Sigmoid colon (tissue), 7 donors: ENCODE data around the gene PRKN. TPM values are rescaled to one million over a fixed set of nuclear protein-coding genes. Genes with fewer than 3 reads are reported as not detected.

Source experiments
- DNase-seq: peaks from one replicate; pipeline ENCODE4 v3.0.0-alpha.2; 2019
- H3K27ac ChIP-seq, 4 donors: fragments of 200-600 bp; sonication (generic); one replicate each; pipeline ENCODE4 v1.5.1; 2016 to 2019; ENCODE audit warnings: mild to moderate bottlenecking in 1 of 4
- H3K27me3 ChIP-seq, 3 donors: fragments of 200-600 bp; sonication (generic); one replicate each; pipeline ENCODE4 v1.5.1; 2019; ENCODE audit warnings: mild to moderate bottlenecking in 1 of 3
- H3K36me3 ChIP-seq, 4 donors: fragments of 200-600 bp; sonication (generic); one replicate each; pipeline ENCODE4 v1.5.1; 2016 to 2019
- H3K4me1 ChIP-seq, 4 donors: fragments of 200-600 bp; sonication (generic); one replicate each; pipeline ENCODE4 v1.5.1; 2017 to 2019
- H3K4me3 ChIP-seq, 4 donors: fragments of 200-600 bp; sonication (generic); one replicate each; pipeline ENCODE4 v1.5.1; 2017 to 2019; ENCODE audit warnings: mild to moderate bottlenecking in 2 of 4, moderate library complexity in 1 of 4
- H3K9me3 ChIP-seq, 4 donors: fragments of 200-600 bp in 3 of 4; sonication (generic) in 3 of 4; one replicate each; pipeline versions ENCODE4 v1.5.1 to v1.6.1; 2013 to 2019
- EP300 ChIP-seq, 4 donors: sonication (generic); formaldehyde crosslinking; IDR thresholded peaks; one replicate each; pipeline ENCODE4 v1.6.1; 2017; ENCODE audit warnings: antibody characterized with exemption in 4 of 4
- POLR2A ChIP-seq, 2 donors: fragments of 450-650 bp; IDR thresholded peaks; one replicate each; pipeline ENCODE4 v1.6.1; 2016; ENCODE audit warnings: antibody characterized with exemption in 2 of 2, mild to moderate bottlenecking in 2 of 2, moderate library complexity in 2 of 2
- POLR2AphosphoS5 ChIP-seq, 4 donors: sonication (generic); formaldehyde crosslinking; IDR thresholded peaks; one replicate each; pipeline ENCODE4 v1.6.1; 2017; ENCODE audit warnings: antibody characterized with exemption in 4 of 4
- WGBS, 2 donors: extraction: QIAGEN DNeasy Blood & Tissue Kit; methylation state at CpG; one replicate each; pipeline ENCODE4 v1.1.7; 2013; 5-methylcytosine and 5-hydroxymethylcytosine counted together
- intact Hi-C: fragments of 100-400 bp; cut with DNase I; formaldehyde crosslinking; loops from one replicate; pipeline ENCODE4 v1.15.1; 2023
- polyA plus RNA-seq, 3 donors: library from polyadenylated mRNA; stranded (reverse); fragments of 200-250 nt; gene quantifications; one replicate each; pipeline ENCODE4 v1.2.3, GENCODE V29; 2013
- total RNA-seq, 4 donors: library from RNA; depleted of rRNA; stranded (reverse); fragments of >200 nt; gene quantifications; one replicate each; pipeline ENCODE4 v1.1.0, GENCODE V29; 2016
- TF ChIP-seq, protein P1 (sequence below), 4 experiments: fragments of 450-650 bp in 3 of 4; fragments of 200-600 bp in 1 of 4; IDR thresholded peaks; one replicate each; pipeline ENCODE4 v1.5.1; 2016 to 2019; ENCODE audit warnings: antibody characterized with exemption in 4 of 4, mild to moderate bottlenecking in 3 of 4, moderate library complexity in 2 of 4
- donor health status: healthy with polysubstance abuse.
- donor health status: Bipolar disorder and iron deficiency.
- donor health status: healthy.

PRKN gene
- total and polyA plus RNA-seq, 7 donors = 0.38 to 173 (median 9.7) TPM

GRCh38 chr6:161654209-161654608 lies 1073.4 kb downstream of the PRKN start:
- no peak for DNase-seq
- no peaks in the 10 kb centered on the region for H3K4me1 ChIP-seq
- peaks cover 0 to 3% (median 0%) of the 10 kb centered on the region in 4 donors for H3K9me3 ChIP-seq
- intact Hi-C loops = no loop called here
- H3K4me3 ChIP-seq = no peak overlapping the region
- no peak overlapping the region for H3K27ac ChIP-seq
- no peaks in the 10 kb centered on the region for H3K27me3 ChIP-seq
- 86 to 92% methylated on average over 6 of the region's 6 CpGs for WGBS, 2 donors
- TF ChIP-seq POLR2AphosphoS5 (IDR thresholded peaks at IDR 0.05) (no peak), POLR2A (IDR thresholded peaks at IDR 0.05) (no peak), EP300 (IDR thresholded peaks at IDR 0.05) (no peak)
- TF ChIP-seq, protein P1, sequence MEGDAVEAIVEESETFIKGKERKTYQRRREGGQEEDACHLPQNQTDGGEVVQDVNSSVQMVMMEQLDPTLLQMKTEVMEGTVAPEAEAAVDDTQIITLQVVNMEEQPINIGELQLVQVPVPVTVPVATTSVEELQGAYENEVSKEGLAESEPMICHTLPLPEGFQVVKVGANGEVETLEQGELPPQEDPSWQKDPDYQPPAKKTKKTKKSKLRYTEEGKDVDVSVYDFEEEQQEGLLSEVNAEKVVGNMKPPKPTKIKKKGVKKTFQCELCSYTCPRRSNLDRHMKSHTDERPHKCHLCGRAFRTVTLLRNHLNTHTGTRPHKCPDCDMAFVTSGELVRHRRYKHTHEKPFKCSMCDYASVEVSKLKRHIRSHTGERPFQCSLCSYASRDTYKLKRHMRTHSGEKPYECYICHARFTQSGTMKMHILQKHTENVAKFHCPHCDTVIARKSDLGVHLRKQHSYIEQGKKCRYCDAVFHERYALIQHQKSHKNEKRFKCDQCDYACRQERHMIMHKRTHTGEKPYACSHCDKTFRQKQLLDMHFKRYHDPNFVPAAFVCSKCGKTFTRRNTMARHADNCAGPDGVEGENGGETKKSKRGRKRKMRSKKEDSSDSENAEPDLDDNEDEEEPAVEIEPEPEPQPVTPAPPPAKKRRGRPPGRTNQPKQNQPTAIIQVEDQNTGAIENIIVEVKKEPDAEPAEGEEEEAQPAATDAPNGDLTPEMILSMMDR (IDR thresholded peaks at IDR 0.05) = no peak
- no peaks in the 10 kb centered on the region for H3K36me3 ChIP-seq

DNA sequence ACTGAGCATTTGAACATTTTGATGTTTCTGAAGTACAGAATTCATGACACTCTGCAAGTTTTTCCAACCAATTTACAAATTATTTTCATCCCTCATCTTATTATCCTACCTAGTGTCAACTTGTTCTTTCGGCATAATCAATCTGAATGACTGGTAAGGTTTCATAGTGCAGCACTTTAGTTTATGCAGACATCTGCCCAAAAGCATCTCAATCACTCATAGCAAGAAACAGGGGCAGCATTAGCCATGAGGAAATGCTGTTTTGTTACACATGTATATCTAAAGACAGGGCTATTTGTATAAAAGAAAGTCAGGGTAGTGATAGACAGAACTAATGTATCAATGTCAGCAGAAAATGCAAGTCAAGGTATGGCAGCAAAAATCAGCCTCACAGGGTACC lies 1075.6 kb downstream of the PRKN start:
- H3K27ac ChIP-seq = no peak overlapping the region
- TF ChIP-seq POLR2AphosphoS5 (IDR thresholded peaks at IDR 0.05) = no peak
- no peak for TF ChIP-seq POLR2A (IDR thresholded peaks at IDR 0.05)
- TF ChIP-seq EP300 (IDR thresholded peaks at IDR 0.05) = no peak
- TF ChIP-seq, protein P1 (IDR thresholded peaks at IDR 0.05) = no peak
- intact Hi-C loops = no loop called here
- no peak overlapping the region for H3K4me3 ChIP-seq
- H3K4me1 ChIP-seq = no peaks in the 10 kb centered on the region
- H3K36me3 ChIP-seq = no peaks in the 10 kb centered on the region
- H3K27me3 ChIP-seq = no peaks in the 10 kb centered on the region
- no peak for DNase-seq
- H3K9me3 ChIP-seq = peaks cover 0 to 1% (median 0%) of the 10 kb centered on the region in 4 donors
- 90 to 97% methylated on average over 1 of the region's 1 CpG for WGBS, 2 donors

GRCh38 chr6:161649841-161650240 lies 1077.7 kb downstream of the PRKN start:
- DNase-seq = no peak
- Histone ChIP-seq H3K4me3 (no peak overlapping the region), H3K4me1 (no peaks in the 10 kb centered on the region), H3K9me3 (no peaks in the 10 kb centered on the region), H3K27ac (no peak overlapping the region), H3K27me3 (no peaks in the 10 kb centered on the region), H3K36me3 (no peaks in the 10 kb centered on the region)
- intact Hi-C loops = no loop called here
- TF ChIP-seq, protein P1 (IDR thresholded peaks at IDR 0.05) = no peak
- TF ChIP-seq EP300 (IDR thresholded peaks at IDR 0.05) = no peak
- 62% methylated on average over 4 of the region's 4 CpGs for WGBS, 2 donors

- intact Hi-C loops = no loop called here
- H3K27ac ChIP-seq = no peak overlapping the region
- H3K36me3 ChIP-seq = no peaks in the 10 kb centered on the region
- no peaks in the 10 kb centered on the region for H3K9me3 ChIP-seq
- DNase-seq = no peak
- H3K4me1 ChIP-seq = no peaks in the 10 kb centered on the region
- TF ChIP-seq, protein P1 (IDR thresholded peaks at IDR 0.05) = no peak
- TF ChIP-seq POLR2A (IDR thresholded peaks at IDR 0.05) (no peak), EP300 (IDR thresholded peaks at IDR 0.05) (no peak), POLR2AphosphoS5 (IDR thresholded peaks at IDR 0.05) (no peak)
- WGBS, 2 donors = 92 to 95% methylated on average over 2 of the region's 2 CpGs
- H3K4me3 ChIP-seq = no peak overlapping the region
- no peaks in the 10 kb centered on the region for H3K27me3 ChIP-seq
These were observed 1078.5 kb downstream of the PRKN start for GRCh38 chr6:161649068-161649467.

DNA sequence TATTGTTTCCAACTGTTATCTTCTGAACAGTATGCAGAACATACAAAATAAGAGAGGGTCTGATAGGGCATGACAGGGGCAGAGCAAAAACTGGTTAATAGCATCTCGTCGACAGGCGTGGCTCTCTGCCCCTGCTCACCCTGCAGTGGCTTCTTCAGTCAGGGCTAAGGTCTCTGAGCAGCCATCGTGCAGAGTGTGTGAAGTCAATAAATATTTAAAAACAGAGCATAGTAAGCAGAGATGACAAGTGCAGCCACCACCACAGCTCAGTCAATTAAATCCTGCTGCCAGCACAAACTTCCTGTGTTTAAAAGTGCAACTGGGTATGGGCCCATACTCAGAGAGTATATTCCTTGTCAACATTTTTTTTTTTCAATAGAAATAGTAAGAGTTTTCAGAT lies 1080.3 kb downstream of the PRKN start:
- Histone ChIP-seq H3K4me1 (no peaks in the 10 kb centered on the region), H3K9me3 (no peaks in the 10 kb centered on the region), H3K4me3 (no peak overlapping the region), H3K36me3 (no peaks in the 10 kb centered on the region), H3K27me3 (no peaks in the 10 kb centered on the region), H3K27ac (no peak overlapping the region)
- TF ChIP-seq EP300 (IDR thresholded peaks at IDR 0.05) (no peak), POLR2AphosphoS5 (IDR thresholded peaks at IDR 0.05) (no peak), POLR2A (IDR thresholded peaks at IDR 0.05) (no peak)
- TF ChIP-seq, protein P1 (IDR thresholded peaks at IDR 0.05) = no peak
- DNase-seq = no peak
- intact Hi-C loops = no loop called here
- 62 to 68% methylated on average over 4 of the region's 4 CpGs for WGBS, 2 donors
